ENCODE data around the gene PPM1E.
A peak's percentile ranks its signal among the peaks of the same experiment; 100 is the strongest.

The PPM1E gene

GRCh38 chr17:59000022-59000421 is 244.4 kb downstream of the PPM1E start:
- no peak for DNase-seq

GRCh38 chr17:59001158-59001814 is 245.6 kb downstream of the PPM1E start:
- peak; percentile 24 for DNase-seq

- DNase-seq: no peak
Measured at GRCh38 chr17:59002126-59002525, 246.5 kb downstream of the PPM1E start.

GRCh38 chr17:59002848-59003247 is 247.2 kb downstream of the PPM1E start:
- DNase-seq: no peak

- no peak for DNase-seq
Measured at GRCh38 chr17:59003860-59004259, 248.2 kb downstream of the PPM1E start.

- no peak for DNase-seq
Measured at GRCh38 chr17:59004338-59005111, 248.9 kb downstream of the PPM1E start.

GRCh38 chr17:59007995-59008394 is 252.3 kb downstream of the PPM1E start:
- no peak for DNase-seq

GRCh38 chr17:59008737-59009136 is 253.1 kb downstream of the PPM1E start:
- DNase-seq: no peak

- DNase-seq: no peak
Measured at GRCh38 chr17:59010026-59010425, 254.4 kb downstream of the PPM1E start.

- no peak for DNase-seq
Measured at GRCh38 chr17:59011975-59012374, 256.3 kb downstream of the PPM1E start.

- no peak for DNase-seq
Measured at GRCh38 chr17:59018019-59018418, 262.4 kb downstream of the PPM1E start.

GRCh38 chr17:59024916-59025315 is 269.3 kb downstream of the PPM1E start:
- no peak for DNase-seq

- no peak for DNase-seq
Measured at GRCh38 chr17:59026176-59026939, 270.7 kb downstream of the PPM1E start.

- DNase-seq: no peak
Measured at GRCh38 chr17:59027750-59028149, 272.1 kb downstream of the PPM1E start.

- no peak for DNase-seq
Measured at GRCh38 chr17:59028328-59028727, 272.7 kb downstream of the PPM1E start.

- no peak for DNase-seq
Measured at GRCh38 chr17:59030811-59031210, 275.2 kb downstream of the PPM1E start.

Measured in NCI-H226 (cell line).